NK-92 treated with Interleukin-12 subunit alpha and Interleukin-12 subunit beta, amount 100 ng/mL, for 24 hours (cell line): ENCODE data around the gene TICRR.

Experiments
- DNase-seq: peaks from one replicate; lab custom pipeline; 2025; lab: John Stamatoyannopoulos, UW

The TICRR gene

DNA sequence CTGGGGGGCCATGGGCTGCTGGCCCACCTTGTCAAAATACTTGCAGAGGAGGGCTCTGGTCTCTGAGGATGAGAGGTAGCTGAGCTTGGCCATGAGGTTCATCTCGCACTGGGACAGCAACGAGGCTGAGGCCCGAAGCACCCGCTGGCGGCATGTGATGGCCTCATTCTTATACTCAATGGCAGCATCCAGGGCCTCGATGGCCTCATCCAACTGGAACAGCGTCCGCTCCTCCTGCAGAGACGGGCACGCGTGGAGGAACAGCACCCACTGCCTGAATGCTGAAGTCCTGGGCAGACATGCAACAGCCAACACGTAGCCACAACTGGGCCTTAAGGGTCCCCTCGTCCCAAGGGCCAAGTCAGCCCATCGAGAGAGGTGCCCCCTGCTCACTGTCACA, 55.0 kb downstream of the TICRR start:
- no peak for DNase-seq

DNA sequence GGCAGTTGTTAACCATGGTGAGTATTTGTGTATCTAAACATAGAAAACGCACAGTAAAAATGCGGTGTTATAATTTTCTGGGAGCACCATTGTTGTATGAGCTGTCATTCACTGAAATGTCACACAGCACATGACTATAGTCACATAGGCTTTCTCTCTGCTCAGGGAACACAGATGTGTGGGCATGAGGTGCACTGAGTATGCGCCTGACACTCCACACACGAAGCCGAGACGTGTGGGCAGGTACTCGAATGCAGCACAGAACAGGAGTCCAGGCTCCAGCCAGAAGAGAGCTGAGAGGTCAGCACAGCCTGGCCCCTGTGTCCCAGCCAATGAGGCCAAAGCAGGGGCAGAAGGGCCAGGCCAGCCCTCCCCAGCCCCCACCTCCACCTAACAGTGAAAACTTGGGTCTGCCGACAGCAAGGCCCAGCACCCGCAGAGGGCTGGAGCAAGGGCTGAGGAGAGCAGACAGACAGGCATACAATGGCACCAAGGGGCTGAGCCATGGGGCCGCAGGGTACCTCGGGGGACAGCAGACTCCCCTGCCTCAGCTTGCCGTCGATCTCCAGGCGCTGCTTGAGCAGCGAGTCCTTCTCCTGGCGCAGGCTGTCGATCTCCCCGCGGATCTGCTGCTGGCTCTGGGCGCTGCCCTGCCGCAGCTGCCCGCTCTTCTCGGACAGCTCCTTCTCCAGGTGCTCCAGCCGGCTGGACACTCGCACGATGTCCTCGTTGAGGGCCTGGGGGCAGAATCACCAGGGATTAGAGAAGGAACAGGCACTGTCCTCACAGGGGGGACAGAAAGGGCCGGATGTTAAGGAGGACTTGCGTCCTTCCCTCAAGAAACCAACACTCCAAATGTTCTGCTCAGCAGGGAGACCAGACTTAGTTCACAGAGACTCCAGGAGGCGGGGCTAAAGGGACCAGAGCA, 56.0 kb downstream of the TICRR start:
- DNase-seq = no peak

DNA sequence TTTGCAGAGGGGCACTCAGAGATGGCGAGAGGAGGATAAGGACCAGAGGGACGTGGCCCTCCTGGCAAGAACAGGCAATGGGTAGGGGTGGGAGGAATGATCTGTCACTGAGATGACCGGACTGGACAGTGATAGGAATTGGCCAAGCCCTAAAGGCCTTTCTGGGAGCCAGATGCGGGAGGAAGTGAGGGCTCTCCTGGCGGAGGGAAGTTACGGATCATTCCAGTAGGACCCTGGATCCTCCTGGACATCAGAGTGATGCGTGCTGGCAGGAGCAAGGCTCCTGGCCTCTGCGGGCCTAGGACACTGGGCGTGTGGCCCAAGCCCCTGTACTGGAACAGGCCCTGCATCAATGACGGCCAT, 56.6 kb downstream of the TICRR start:
- DNase-seq = no peak

DNA sequence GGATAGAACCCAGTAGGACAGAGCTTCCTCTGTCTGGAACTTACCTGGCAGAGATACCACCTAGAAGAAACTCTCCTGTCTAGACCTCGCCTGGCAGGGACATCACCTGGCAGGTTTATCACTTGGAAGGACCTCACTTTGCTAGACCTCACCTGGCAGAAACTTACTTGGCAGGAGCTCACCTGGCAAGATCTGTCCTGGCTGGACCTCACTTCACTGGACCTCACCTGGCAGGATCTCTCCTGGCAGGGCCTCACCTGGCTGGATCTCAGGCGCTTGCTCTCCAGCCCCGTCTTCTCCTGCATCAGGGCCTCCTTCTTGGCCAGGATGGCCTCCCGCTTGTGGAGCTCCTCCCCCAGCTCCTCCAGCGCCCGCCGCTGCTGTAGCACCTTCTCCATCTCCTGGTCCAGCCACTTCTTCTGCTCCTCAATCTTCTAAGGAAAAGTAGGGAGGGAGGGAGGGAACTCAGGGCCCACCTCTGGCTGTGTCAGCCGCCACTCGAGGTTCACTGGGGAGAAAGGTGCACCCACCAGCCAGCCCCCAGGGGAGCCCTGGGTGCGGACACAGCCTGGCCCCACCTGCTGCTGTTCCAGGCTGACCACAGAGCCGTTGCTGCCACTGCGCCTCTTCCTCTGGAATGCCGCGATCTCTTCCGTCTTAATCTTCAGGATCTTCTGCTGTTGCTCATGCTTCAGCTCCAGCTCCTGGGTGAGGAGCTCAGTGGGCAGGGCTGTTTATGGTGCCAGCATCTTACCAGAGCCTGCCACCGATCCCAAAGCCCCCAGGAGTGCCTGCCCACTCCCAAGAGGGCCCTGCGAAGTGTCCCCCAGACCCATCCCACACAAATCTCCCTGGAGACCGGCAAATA, 57.5 kb downstream of the TICRR start:
- no peak for DNase-seq

DNA sequence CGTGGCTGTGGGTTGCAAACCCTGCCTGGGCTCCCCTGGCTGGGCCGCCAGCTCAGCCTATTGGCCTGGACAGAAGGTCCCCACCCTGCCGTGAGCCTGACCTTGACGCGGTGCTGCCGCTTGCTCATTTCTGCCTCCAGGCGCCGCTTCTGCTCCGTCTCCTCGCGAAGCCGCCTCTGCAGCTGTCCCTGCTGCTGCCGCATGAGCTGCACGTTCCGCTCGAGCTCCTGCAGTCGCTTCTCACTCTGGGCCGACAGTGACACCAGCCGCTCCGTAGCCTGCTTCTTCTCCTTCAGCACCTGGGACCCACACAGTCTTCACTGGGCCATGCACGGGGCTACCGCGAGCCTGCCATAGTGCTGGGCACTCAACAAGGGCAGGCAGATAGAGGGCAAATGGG, 58.3 kb downstream of the TICRR start:
- DNase-seq = no peak

DNA sequence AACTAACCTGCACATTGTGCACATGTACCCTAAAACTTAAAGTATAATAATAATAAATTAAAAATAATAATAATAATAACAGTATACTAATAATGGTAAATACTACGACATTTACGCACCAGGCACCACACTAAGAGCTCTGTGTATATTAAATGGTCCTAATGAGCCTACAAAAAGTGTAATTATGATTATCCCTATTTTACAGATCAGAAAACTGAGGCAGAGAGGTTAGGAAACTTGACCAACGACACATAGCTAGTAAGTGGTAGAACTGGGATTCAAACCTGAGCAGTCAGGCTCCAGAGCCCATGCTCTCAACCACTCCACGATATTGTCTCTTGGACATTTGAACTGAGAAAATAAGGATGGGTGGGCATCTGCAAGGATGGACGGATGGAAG, 65.0 kb downstream of the TICRR start:
- DNase-seq = no peak

DNA sequence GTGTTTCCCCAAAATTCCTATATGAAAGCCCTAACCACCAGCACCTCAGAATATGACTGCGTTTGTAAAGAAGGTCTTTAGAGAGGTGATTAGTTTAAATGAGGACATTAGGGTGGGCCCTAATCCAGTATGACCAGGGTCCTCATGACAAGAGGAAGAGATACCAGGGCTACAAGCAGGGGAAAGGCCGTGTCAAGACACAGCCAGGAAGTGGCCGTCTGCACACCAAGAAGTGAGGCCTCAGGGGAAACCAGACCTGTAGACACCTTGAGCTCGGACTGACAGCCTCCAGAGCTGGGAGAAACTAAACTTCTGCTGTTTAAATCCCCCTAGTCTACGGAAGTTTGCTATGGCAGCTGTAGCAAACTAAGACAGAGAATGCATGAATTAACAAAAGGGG, 65.8 kb downstream of the TICRR start:
- DNase-seq = no peak

DNA sequence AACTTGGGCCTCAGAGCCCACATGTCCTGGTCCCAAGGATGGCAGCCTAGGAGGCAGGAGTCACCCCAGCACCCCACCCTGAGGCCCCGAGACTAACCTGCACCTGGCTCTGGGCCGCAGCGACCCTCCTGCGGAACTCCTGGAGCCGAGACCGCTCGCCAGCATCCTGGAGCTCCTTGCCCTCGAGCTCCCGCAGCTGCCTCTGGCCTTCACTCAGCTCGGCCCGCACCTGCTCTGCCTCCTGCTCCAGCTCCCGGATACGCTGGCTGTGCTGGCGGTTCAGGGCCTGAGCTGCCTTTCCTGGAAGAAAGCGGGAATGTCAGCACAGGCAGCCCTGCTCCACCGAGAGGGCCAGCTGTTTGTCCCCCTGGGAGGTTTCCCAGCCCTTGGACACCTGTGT, 66.8 kb downstream of the TICRR start:
- DNase-seq = no peak

DNA sequence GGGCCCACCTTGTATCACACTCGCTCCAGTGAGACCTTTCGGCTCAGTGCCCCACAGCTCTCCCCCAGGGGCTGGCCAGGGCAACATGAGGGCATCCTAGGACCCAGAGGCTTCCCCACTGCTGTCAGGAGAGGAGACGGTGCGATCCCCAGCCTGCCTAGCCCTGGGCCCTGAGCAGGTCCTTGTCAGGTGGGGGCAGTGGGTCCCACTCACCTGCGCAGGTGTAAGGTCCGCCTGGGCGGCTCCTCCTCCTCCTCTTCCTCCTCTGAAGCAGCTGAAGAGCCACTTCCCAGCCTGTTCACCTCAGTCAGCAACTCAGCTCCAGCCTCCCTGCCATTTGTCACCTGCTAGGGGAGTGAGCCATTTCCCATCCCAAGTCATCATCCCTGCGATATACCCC, 70.4 kb downstream of the TICRR start:
- DNase-seq = no peak

DNA sequence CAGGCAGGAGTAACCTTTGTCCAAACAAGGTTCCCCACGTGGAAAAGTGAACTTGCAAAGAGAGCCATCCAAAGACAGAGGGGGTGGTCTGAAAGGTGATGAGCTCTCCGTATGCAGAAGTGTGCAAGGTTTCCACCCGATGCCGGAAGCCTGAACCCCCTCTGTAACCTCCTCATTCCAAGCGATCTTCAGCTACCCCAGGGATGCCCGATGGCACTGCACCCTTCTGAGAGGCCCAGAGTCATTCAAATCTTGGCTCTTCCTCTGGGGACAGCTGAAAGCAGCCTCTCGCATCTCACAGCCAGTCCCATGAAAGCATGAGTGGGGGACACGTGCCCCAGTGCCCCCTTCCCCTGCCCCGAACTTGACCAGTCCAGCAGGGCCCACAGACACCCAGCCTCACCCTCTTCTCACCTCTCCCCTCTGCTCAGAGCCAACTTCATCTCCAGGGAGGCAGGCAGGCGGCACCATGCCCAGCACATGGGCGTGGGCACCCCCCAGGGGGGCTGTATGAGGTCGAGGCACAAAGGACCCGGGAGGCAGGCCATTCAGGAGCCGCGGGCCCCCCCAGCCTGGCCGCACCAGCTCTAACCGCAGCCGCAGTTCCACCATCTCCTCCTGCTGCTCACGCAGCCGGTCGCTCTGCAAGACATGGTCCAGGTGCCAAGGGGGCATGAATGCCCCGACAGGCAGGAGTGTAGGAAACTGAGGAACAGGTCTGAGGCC, 71.3 kb downstream of the TICRR start:
- no peak for DNase-seq

DNA sequence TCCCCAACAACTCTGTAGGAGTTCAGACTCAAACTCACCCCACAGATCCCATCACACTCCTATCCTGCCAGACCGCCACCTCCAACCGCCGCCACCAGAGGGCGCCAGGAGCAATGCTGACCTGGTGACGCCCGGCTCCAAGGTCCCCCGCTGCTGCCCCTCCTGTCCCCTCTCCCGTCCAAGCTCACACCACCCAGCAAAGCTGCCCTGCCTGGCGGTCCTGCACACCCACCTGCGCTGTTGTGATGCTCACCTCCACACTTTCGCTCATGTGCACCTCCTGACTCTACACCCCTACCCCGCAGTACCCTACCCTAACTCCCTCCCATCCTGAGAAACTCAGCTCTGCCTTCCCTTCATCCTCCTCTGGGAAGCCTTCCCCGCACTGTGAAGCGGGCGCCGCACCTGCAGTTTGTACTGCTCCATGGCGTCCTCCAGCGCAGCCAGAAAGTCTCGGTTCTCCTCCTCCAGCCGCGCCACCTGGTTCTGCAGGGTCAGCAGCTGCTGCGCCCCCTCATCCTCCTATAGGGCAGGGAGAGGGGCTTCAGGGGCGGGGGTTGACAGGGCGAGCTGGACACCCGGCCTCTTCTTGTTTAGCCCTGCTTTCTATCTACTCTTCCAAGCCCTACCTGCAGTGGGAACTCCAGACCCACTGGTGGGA, 72.1 kb downstream of the TICRR start:
- peak; percentile 43 for DNase-seq

DNA sequence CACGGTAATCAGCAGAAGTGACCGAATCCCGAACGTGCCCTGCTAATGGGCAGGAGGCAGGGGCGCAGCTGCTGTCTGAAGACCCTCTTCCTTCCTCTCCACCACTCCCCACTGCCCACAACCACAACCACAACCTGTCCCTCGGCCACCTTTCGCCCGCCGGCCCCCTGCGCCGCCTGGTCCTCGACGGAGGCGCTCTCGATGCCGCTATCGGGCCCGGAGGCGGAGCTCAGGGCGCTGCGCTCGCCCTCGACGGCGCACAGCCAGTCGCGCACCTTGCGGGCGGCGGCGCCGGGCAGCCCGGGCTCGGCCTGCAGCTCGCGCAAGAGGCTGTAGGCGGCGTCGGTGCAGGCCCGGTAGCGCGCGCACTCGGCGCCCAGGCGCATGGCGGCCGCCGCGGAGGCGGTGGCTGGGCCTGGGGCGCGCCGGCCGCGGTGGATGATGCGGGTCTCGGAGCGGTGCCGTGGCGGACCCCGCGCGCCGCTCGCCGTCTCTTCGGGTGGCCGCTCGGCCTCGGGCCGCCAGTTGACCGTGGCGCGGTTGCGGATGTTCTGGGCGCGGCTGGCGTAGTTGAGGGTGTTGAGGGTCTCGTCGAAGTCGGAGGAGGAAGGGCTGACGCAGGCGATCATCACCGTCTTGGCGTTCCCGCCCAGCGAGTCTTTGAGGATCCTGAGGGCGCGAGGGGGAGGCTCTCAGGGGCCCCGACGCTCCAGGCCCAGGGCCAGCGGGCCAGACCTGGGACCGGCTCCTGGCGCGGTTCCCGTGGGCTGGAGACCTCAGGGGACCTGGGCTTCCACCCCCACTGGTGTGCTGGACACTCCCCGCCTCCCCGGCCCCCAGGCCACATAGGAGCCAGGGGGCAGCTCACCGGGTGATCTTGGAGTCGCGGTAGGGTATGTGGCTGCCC, 73.1 kb downstream of the TICRR start:
- no peak for DNase-seq

DNA sequence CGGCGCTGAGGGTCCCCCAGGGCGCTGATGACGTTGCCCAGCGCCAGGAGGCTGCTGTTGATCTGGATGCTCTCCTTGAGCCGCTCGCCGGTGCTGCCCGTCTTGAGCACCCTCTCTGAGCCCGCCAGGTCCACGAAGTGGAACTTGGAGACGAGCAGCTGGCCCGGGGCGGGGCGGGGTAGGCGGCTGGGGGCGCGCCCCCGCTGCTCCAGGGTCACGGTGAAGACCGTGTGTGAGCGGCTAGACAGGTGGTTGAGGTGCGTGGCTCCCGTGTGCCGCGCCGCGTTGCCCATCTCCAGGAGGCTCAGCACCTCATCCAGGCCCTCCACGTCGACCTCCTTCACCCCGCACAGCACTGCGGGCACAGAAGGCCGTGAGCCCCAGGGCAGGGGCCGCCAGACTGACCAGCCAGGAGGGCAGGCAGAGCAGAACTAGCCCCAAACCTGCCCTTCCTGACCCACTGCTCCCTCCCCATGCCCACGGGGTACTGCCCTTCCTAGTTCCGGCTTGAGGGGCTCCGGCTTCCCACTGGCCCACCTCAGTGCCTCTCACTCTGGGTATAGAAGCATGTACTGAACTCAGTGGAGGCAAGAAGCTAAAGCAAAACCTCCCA, 73.8 kb downstream of the TICRR start:
- no peak for DNase-seq

DNA sequence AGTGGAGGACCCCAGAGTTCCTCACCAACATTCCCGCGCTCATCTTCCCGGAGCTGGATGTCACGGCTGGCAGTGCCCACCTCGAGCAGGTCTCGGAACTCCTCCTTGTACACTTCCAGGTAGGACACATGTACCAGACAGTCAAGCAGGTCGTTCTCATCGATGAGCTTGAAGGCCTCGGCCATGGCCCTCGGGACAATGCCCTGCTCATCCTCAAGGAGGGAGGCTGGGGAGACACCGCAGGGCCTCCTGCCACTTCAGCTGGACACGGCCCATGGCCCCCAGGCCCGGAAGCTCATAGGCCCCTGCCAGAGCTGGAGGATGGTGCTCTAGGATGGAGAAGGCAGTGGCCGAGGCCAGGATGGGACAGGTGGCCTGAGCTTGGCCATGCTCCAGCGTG, 74.4 kb downstream of the TICRR start:
- DNase-seq = no peak

DNA sequence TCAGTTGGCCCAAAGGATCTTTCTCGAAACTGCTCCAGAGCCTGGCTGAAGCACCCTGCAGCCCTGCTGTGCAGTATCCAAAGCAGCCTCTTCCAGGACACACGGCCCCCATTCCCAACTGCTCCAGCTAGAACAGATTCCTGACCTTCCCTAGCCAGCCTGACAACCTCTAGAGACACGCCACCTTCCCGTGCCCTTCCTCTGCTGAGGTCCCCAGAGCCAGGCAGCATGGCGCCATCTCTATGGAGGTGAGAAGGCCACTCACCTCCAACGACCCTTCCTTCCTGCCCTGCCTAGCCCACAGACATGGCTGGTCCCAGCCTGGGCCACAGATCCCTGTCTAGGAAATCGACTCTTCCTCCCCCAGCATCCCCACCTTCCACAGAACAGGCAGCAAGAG, 76.9 kb downstream of the TICRR start:
- no peak for DNase-seq

DNA sequence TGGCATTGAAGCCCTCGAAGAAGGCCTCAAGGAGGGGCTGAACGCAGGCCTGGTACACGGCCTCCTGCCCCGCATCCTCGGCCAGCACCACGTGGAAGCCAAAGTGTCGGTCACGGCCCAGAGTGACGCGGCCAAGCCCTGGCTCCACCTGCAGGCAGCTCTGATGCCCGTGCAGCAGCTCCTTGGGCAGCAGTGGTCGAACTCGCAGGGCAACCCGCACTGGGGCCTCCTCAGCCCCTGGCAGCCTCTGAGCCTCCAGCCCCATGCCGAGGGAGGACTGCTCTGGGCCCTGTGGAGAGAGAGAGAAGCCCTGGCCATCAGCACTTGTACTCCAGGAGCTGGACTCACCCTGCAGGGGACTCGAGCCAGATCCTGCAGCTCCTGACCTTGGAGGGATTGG, 77.4 kb downstream of the TICRR start:
- DNase-seq = no peak

DNA sequence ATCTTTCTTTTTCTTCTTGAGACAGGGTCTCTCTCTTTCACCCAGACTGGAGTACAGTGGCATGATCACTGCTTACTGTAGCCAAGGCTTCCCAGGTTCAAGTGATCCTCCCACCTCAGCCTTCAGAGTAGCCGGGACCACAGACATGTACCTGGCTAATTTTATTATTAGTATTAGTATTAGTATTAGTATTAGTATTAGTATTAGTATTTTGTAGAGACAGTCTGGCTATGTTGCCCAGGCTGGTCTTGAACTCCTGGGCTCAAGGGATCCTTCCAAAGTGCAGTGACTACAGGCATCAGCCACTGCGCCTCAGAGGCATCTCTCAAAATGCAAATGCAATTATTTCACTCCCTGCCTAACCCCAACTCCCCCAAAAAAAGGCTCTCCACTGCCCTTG, 78.3 kb downstream of the TICRR start:
- DNase-seq = no peak

DNA sequence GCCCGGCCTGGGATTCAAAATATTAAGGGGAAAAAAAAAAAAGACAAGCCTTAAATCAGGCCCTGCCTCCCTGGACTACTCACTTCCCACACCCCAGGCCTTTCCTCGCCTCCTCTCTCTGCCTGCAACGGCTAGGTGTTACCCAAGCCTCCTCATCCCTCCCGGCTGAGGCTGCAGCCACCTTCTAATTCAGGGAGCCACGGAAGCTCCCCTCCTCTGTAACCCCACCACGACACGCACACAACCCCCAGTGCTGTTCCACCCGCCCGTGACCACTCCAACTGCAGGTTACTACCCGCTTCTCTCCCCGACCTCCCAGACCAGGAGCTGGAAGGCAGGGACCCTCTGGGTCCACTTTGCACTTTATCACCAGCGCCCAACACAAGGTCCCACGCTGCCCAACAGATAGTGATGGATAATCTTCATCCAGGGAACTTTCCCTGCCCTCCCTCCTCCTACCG, 79.1 kb downstream of the TICRR start:
- no peak for DNase-seq

DNA sequence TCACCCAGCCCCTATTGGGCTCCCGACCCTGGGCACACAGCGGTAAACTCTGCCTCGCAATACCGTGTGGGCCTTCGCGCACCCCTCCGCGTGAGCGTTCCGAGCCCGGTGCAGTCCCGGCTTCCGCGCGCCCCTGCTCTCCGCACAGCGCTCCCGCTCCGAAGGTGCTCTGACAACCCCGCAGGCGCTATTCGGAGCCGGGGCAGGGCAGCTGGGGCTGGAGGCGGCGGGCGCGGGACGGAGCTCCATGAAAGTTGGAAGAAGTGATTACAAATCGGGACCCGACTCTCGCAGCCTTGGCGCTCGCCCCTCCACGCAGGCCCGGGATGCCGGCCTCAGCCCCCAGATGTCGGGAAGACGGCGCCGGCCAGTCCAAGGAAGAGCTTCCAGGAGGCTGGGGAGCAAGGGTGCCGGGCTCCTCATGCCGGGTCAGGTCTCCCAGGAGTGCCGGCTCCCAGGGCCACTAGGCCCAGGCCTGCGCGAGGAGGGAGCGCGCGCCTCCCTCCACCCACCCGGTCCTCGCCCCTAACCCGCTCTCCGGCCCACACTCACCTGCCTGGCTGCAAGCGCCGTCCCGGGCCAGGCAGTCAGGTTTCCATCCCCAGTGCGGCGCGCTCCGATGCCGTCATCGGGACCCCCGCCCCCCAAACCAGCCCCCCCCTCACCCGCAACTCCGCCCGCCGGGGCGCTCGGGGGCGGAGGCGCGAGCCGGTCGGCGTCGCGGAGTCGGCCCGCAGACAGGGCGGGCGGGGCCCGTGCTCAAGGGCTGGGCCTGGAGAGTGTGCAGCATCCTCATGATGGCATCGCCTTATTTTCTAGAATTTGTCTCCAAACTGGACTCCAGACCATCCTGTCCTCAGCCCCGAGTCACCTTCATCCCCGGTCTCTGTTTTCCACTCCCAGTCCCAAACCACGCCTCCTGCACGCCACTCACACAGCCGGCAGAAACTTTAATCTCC, 79.9 kb downstream of the TICRR start, which contains the start of gene KIF7:
TSS of gene KIF7 (minus strand) at position 621 of the 959 bp plus-strand sequence. CDS start 2,537 bp downstream, outside the sequence.
- no peak for DNase-seq
